ENCODE results near the gene TP53RK.

The TP53RK gene

DNA sequence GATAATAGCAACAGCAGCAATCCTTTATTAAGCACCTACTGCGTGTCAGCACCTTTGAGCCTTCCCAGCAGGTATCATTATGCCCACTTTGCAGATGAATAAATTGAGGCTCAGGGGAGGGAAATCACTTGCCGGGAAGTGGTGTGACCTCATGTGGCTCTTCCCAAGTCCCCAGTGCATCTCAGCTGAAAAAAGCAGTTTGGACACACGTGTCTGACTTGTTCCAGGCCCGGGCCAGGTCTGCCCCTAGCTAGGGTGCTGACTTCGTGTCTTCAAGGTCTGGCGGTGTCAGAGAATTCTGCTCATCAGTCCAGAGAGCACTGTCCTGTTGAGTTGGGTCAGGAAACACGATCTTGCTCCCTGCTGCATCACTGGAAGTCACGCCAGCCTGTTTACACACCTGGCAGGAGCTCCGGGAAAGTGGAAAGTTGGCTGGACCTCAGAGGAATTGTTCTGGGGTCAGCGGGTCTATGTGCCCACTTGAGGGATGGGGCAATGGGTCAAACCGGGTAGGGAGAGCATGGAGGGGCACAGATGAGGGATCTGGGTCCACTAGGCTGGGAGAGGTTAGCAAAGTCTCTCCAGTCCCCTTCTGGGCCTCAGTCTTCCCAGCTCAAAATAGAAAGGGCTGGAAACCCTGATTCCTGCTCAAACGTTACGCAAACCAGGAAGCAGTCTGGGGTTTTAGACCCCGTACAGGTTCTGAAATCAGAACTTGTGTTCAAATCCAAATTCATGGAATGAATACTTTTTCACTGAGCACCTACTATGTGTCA lies 48.5 kb downstream of the TP53RK start:
- Histone ChIP-seq H3K36me3 (ENCODE audit: control insufficient read depth in 5 of 5, insufficient read depth in 5 of 5, low read length in 5 of 5) (no peaks in the 10 kb centered on the region), H3K27ac (ENCODE audit: low read depth, low read length) (no peak overlapping the region), H3K9me3 (ENCODE audit: control insufficient read depth in 5 of 5, low read length in 5 of 5) (no peaks in the 10 kb centered on the region), H3K9ac (ENCODE audit: low read length in 5 of 5) (no peak overlapping the region), H3K4me1 (ENCODE audit: control insufficient read depth in 5 of 5, insufficient read depth in 5 of 5, low read length in 5 of 5) (no peaks in the 10 kb centered on the region), H3K4me3 (ENCODE audit: low read depth in 1 of 5, low read length in 5 of 5) (no peak overlapping the region), H3K27me3 (ENCODE audit: control insufficient read depth in 5 of 5, insufficient read depth in 4 of 5, low read length in 5 of 5) (peaks cover 0 to 10% (median 6%) of the 10 kb centered on the region in 5 donors)

GRCh38 chr20:46640044-46640443 lies 49.2 kb downstream of the TP53RK start:
- Histone ChIP-seq H3K36me3 (ENCODE audit: control insufficient read depth in 5 of 5, insufficient read depth in 5 of 5, low read length in 5 of 5) (no peaks in the 10 kb centered on the region), H3K4me3 (ENCODE audit: low read depth in 1 of 5, low read length in 5 of 5) (no peak overlapping the region), H3K27me3 (ENCODE audit: control insufficient read depth in 5 of 5, insufficient read depth in 4 of 5, low read length in 5 of 5) (peaks cover 0 to 10% (median 6%) of the 10 kb centered on the region in 5 donors), H3K4me1 (ENCODE audit: control insufficient read depth in 5 of 5, insufficient read depth in 5 of 5, low read length in 5 of 5) (no peaks in the 10 kb centered on the region), H3K9ac (ENCODE audit: low read length in 5 of 5) (no peak overlapping the region), H3K9me3 (ENCODE audit: control insufficient read depth in 5 of 5, low read length in 5 of 5) (no peaks in the 10 kb centered on the region), H3K27ac (ENCODE audit: low read depth, low read length) (no peak overlapping the region)

DNA sequence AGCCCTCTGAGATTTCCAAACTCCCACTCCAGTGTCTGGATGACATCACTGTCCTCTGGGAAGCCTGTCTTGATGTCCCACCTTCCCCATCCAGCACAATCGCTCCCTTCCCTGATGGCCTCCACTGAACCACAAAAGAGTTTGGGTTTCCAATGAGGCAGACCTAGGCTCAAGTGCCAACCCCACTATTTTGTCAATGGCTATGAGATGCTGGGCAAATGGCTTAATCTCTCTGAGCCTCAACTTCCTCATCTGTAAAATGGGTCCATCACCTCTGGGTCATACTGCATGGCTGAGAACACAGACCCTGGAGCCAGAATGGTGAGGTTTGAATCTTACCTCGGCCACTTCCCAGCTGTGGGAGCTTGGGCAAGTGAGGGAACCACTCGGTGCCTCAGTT lies 49.7 kb downstream of the TP53RK start:
- H3K9me3 ChIP-seq (ENCODE audit: control insufficient read depth in 5 of 5, low read length in 5 of 5) = no peaks in the 10 kb centered on the region
- peaks cover 0 to 10% (median 6%) of the 10 kb centered on the region in 5 donors for H3K27me3 ChIP-seq (ENCODE audit: control insufficient read depth in 5 of 5, insufficient read depth in 4 of 5, low read length in 5 of 5)
- H3K27ac ChIP-seq (ENCODE audit: low read depth, low read length) = no peak overlapping the region
- H3K4me3 ChIP-seq (ENCODE audit: low read depth in 1 of 5, low read length in 5 of 5) = no peak overlapping the region
- H3K36me3 ChIP-seq (ENCODE audit: control insufficient read depth in 5 of 5, insufficient read depth in 5 of 5, low read length in 5 of 5) = no peaks in the 10 kb centered on the region
- no peak overlapping the region for H3K9ac ChIP-seq (ENCODE audit: low read length in 5 of 5)
- no peaks in the 10 kb centered on the region for H3K4me1 ChIP-seq (ENCODE audit: control insufficient read depth in 5 of 5, insufficient read depth in 5 of 5, low read length in 5 of 5)

DNA sequence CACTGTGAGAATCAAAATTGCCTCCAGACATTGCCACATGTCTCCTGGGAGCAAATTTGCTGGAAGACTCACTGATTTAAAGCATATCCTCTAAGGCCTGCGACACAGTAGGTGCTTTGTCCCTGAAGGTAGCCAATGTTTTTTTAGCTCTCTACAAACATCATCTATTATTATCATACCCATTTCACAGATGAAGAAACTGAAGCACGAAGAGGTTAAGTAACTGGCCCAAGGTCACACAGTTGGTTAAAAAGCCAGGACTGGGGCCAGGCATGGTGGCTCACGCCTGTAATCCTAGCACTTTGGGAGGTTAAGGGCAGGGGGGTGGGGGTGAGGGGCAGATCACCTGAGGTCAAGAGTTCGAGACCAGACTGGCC lies 50.4 kb downstream of the TP53RK start:
- Histone ChIP-seq H3K36me3 (ENCODE audit: control insufficient read depth in 5 of 5, insufficient read depth in 5 of 5, low read length in 5 of 5) (no peaks in the 10 kb centered on the region), H3K27me3 (ENCODE audit: control insufficient read depth in 5 of 5, insufficient read depth in 4 of 5, low read length in 5 of 5) (peaks cover 0 to 10% (median 6%) of the 10 kb centered on the region in 5 donors), H3K4me1 (ENCODE audit: control insufficient read depth in 5 of 5, insufficient read depth in 5 of 5, low read length in 5 of 5) (no peaks in the 10 kb centered on the region), H3K9me3 (ENCODE audit: control insufficient read depth in 5 of 5, low read length in 5 of 5) (no peaks in the 10 kb centered on the region), H3K9ac (ENCODE audit: low read length in 5 of 5) (no peak overlapping the region), H3K27ac (ENCODE audit: low read depth, low read length) (no peak overlapping the region), H3K4me3 (ENCODE audit: low read depth in 1 of 5, low read length in 5 of 5) (no peak overlapping the region)

DNA sequence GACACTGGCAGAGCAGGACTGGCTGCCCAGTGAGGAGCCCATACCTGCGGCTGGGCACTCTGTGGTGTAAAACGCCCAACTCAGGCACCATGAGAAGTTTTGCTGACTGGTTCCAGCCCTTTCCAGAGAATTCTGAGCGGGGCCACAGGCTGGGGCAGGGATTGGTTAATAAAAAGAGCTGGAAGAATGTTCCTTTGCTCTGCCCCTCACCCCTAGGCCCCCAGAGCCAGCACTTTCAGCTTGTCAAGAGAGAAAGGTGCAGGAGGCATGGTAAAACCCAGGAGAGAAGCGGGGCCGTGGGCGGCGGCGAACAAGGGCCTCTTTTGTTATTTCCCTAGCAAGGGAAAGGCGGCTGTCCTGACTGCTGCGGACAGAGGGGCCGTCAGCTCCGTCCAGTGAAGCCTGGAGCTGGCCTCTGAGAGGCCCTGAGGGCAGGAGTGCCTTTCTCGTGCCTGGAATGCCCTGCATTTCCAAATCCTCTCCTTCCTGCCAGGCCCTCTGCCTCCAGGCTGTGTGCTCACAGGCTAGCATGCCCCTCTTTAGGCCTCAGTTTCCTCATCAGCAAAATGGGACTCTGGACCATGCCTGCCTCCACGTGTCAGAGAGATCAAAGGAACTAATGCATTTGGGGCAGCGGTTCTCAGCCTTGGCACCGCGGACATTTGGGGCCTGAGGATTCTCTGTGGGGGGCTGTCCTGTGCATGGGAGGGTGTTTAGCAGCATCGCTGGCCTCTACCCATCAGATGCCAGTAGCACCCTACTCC lies 50.9 kb downstream of the TP53RK start:
- Histone ChIP-seq H3K4me3 (ENCODE audit: low read depth in 1 of 5, low read length in 5 of 5) (no peak overlapping the region), H3K4me1 (ENCODE audit: control insufficient read depth in 5 of 5, insufficient read depth in 5 of 5, low read length in 5 of 5) (no peaks in the 10 kb centered on the region)

GRCh38 chr20:46637427-46638133 lies 51.7 kb downstream of the TP53RK start:
- H3K9ac ChIP-seq (ENCODE audit: low read length in 5 of 5) = no peak overlapping the region
- no peak overlapping the region for H3K4me3 ChIP-seq (ENCODE audit: low read depth in 1 of 5, low read length in 5 of 5)

More for the DNA sequence above, 50.9 kb downstream of the TP53RK start:
- no peak overlapping the region for H3K27ac ChIP-seq (ENCODE audit: low read depth, low read length)
- H3K9ac ChIP-seq (ENCODE audit: low read length in 5 of 5) = no peak overlapping the region
- peaks cover 0 to 11% (median 6%) of the 10 kb centered on the region in 5 donors for H3K27me3 ChIP-seq (ENCODE audit: control insufficient read depth in 5 of 5, insufficient read depth in 4 of 5, low read length in 5 of 5)
- no peaks in the 10 kb centered on the region for H3K36me3 ChIP-seq (ENCODE audit: control insufficient read depth in 5 of 5, insufficient read depth in 5 of 5, low read length in 5 of 5)
- no peaks in the 10 kb centered on the region for H3K9me3 ChIP-seq (ENCODE audit: control insufficient read depth in 5 of 5, low read length in 5 of 5)

DNA sequence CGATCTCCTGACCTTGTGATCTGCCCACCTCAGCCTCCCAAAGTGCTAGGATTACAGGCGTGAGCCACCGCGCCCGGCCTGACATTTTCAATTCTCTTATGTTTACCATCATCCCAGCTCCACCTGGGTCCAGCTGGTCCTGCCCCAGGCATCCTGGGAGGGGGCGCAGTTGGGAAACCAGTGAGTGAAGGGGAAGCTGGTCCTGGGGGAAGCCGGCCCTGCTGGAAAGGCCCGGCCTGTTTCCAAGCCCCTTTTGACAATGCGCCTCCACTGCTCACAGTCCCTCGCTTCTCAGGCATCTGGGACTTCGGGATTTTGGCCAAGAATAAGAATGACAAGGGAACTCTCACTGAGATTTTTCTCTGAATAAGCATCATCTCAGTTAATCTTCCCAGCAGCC lies 52.2 kb downstream of the TP53RK start:
- Histone ChIP-seq H3K9ac (ENCODE audit: low read length in 5 of 5) (no peak overlapping the region), H3K36me3 (ENCODE audit: control insufficient read depth in 5 of 5, insufficient read depth in 5 of 5, low read length in 5 of 5) (no peaks in the 10 kb centered on the region), H3K27me3 (ENCODE audit: control insufficient read depth in 5 of 5, insufficient read depth in 4 of 5, low read length in 5 of 5) (peaks cover 0 to 13% (median 3%) of the 10 kb centered on the region in 5 donors), H3K4me1 (ENCODE audit: control insufficient read depth in 5 of 5, insufficient read depth in 5 of 5, low read length in 5 of 5) (no peaks in the 10 kb centered on the region), H3K27ac (ENCODE audit: low read depth, low read length) (no peak overlapping the region), H3K4me3 (ENCODE audit: low read depth in 1 of 5, low read length in 5 of 5) (no peak overlapping the region), H3K9me3 (ENCODE audit: control insufficient read depth in 5 of 5, low read length in 5 of 5) (peaks cover 0 to 2% (median 0%) of the 10 kb centered on the region in 5 donors)

More at GRCh38 chr20:46637427-46638133, 51.7 kb downstream of the TP53RK start:
- Histone ChIP-seq H3K27me3 (ENCODE audit: control insufficient read depth in 5 of 5, insufficient read depth in 4 of 5, low read length in 5 of 5) (peaks cover 0 to 13% (median 6%) of the 10 kb centered on the region in 5 donors), H3K27ac (ENCODE audit: low read depth, low read length) (no peak overlapping the region), H3K4me1 (ENCODE audit: control insufficient read depth in 5 of 5, insufficient read depth in 5 of 5, low read length in 5 of 5) (no peaks in the 10 kb centered on the region), H3K36me3 (ENCODE audit: control insufficient read depth in 5 of 5, insufficient read depth in 5 of 5, low read length in 5 of 5) (no peaks in the 10 kb centered on the region), H3K9me3 (ENCODE audit: control insufficient read depth in 5 of 5, low read length in 5 of 5) (no peaks in the 10 kb centered on the region)

GRCh38 chr20:46636514-46636913 lies 52.7 kb downstream of the TP53RK start:
- H3K9me3 ChIP-seq (ENCODE audit: control insufficient read depth in 5 of 5, low read length in 5 of 5) = peaks cover 0 to 5% (median 0%) of the 10 kb centered on the region in 5 donors
- no peak overlapping the region for H3K4me3 ChIP-seq (ENCODE audit: low read depth in 1 of 5, low read length in 5 of 5)
- no peaks in the 10 kb centered on the region for H3K4me1 ChIP-seq (ENCODE audit: control insufficient read depth in 5 of 5, insufficient read depth in 5 of 5, low read length in 5 of 5)
- H3K36me3 ChIP-seq (ENCODE audit: control insufficient read depth in 5 of 5, insufficient read depth in 5 of 5, low read length in 5 of 5) = no peaks in the 10 kb centered on the region
- peaks cover 0 to 13% (median 3%) of the 10 kb centered on the region in 5 donors for H3K27me3 ChIP-seq (ENCODE audit: control insufficient read depth in 5 of 5, insufficient read depth in 4 of 5, low read length in 5 of 5)
- no peak overlapping the region for H3K27ac ChIP-seq (ENCODE audit: low read depth, low read length)
- H3K9ac ChIP-seq (ENCODE audit: low read length in 5 of 5) = no peak overlapping the region

DNA sequence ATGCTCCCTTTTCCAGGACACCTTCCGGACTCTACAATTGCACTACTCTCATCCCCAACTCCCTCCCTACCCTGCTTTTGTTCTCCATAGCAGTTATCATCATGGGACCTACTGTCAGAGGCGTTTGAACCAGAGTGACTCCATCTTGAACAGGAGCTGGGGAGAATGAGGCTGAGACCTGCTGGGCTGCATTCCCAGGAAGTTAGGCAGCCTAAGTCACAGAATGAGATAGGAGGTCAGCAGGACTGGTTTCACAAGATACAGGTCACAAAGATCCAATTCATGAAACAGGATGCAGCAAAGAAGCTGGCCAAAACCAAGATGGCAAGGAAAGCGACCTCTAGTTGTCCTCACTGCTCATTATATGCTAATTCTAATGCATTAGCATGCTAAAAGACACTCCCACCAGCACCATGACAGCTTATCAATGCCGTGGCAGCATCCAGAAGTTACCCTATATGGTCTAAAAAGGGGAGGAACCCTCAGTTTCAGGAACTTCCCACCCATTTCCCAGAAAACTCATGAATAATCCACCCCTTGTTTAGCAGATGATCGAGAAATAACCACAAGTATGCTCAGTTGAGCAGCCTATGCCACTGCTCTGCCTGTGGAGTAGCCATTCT lies 53.6 kb downstream of the TP53RK start:
- Histone ChIP-seq H3K4me1 (ENCODE audit: control insufficient read depth in 5 of 5, insufficient read depth in 5 of 5, low read length in 5 of 5) (no peaks in the 10 kb centered on the region), H3K36me3 (ENCODE audit: control insufficient read depth in 5 of 5, insufficient read depth in 5 of 5, low read length in 5 of 5) (no peaks in the 10 kb centered on the region), H3K4me3 (ENCODE audit: low read depth in 1 of 5, low read length in 5 of 5) (no peak overlapping the region), H3K27ac (ENCODE audit: low read depth, low read length) (no peak overlapping the region), H3K9me3 (ENCODE audit: control insufficient read depth in 5 of 5, low read length in 5 of 5) (peaks cover 0 to 6% (median 4%) of the 10 kb centered on the region in 5 donors), H3K9ac (ENCODE audit: low read length in 5 of 5) (no peak overlapping the region), H3K27me3 (ENCODE audit: control insufficient read depth in 5 of 5, insufficient read depth in 4 of 5, low read length in 5 of 5) (peaks cover 0 to 13% (median 3%) of the 10 kb centered on the region in 5 donors)
